Type B pancreatic cell (in vitro differentiated cells): ENCODE data around the gene SRRT. TPM values are rescaled to one million over a fixed set of nuclear protein-coding genes. Genes with fewer than 3 reads are reported as not detected.

ENCODE experiments used
- microRNA-seq: library from miRNA; unstranded; fragments of <30 nt; microRNA quantifications from one replicate; pipeline ENCODE4, GENCODE V29; 2020
- total RNA-seq: library from RNA; stranded (reverse); gene quantifications from 2 replicates; pipeline ENCODE4 v1.2.1, GENCODE V29; 2021; ENCODE audit warnings: low replicate concordance

SRRT gene
- total RNA-seq, 1 donor from 2014 or later = 239 TPM

Small RNAs within 50 kb of the gene (microRNA-seq; reads per million reads assigned to microRNA genes)
- not detected for gene MIR6875

Other genes with a start within 250 kb of the SRRT start
- 1.8 and 2.5 TPM in 2 replicates for gene TFR2, start 233.6 kb upstream of the SRRT start, total RNA-seq
- 1.8 and 2.4 TPM in 2 replicates for gene ACTL6B, start 218.7 kb upstream of the SRRT start, total RNA-seq
- gene GNB2, start 201.4 kb upstream of the SRRT start, total RNA-seq = 179 and 203 TPM in 2 replicates
- 49.5 and 79.4 TPM in 2 replicates for gene GIGYF1, start 180.9 kb upstream of the SRRT start, total RNA-seq
- 39.2 and 41.0 TPM in 2 replicates for gene POP7, start 169.0 kb upstream of the SRRT start, total RNA-seq
- 0.22 and 0.40 TPM in 2 replicates for gene EPO, start 154.6 kb upstream of the SRRT start, total RNA-seq
- not detected in 2 replicates for gene ZAN, start 141.5 kb upstream of the SRRT start, total RNA-seq
- gene EPHB4, start 47.6 kb upstream of the SRRT start, total RNA-seq = 69.3 and 78.4 TPM in 2 replicates
- 31.4 and 37.1 TPM in 2 replicates for gene SLC12A9, start 22.4 kb upstream of the SRRT start, total RNA-seq
- 78.9 and 84.7 TPM in 2 replicates for gene TRIP6, start 7.7 kb upstream of the SRRT start, total RNA-seq
- 4.4 and 6.3 TPM in 2 replicates for gene UFSP1, start 14.6 kb downstream of the SRRT start, total RNA-seq
- gene ACHE, start 20.8 kb downstream of the SRRT start, total RNA-seq = 7.1 and 10.4 TPM in 2 replicates
- gene MUC3A, start 74.4 kb downstream of the SRRT start, total RNA-seq = 8.2 and 23.5 TPM in 2 replicates
- gene MUC12, start 94.5 kb downstream of the SRRT start, total RNA-seq = 0.50 and 1.6 TPM in 2 replicates
- 0.53 and 1.5 TPM in 2 replicates for gene MUC17, start 145.0 kb downstream of the SRRT start, total RNA-seq
- gene TRIM56, start 210.4 kb downstream of the SRRT start, total RNA-seq = 22.2 and 40.1 TPM in 2 replicates